Tibial artery (tissue), 4 donors: ENCODE data around the gene MRPL10.
A peak's percentile ranks its signal among the peaks of the same experiment; 100 is the strongest.

Experiments used
- DNase-seq, 2 donors: peaks; one replicate each; pipeline ENCODE4 v3.0.0-alpha.2; 2019
- H3K27ac ChIP-seq, 2 donors: fragments of 200-600 bp; sonication (generic) in 1 of 2; 1 replicate in 1 of 2; 2 replicates in 1 of 2; pipeline ENCODE4 v1.5.1; 2018 to 2019; ENCODE audit warnings: mild to moderate bottlenecking in 1 of 2
- H3K27me3 ChIP-seq, 2 donors: fragments of 200-600 bp; sonication (generic) in 1 of 2; one replicate each; pipeline versions ENCODE4 v1.5.1 to v1.6.0; 2016 to 2019
- H3K36me3 ChIP-seq, 3 donors: fragments of 200-600 bp; sonication (generic) in 2 of 3; one replicate each; pipeline ENCODE4 v1.5.1; 2016 to 2019; ENCODE audit warnings: mild to moderate bottlenecking in 2 of 3
- H3K4me1 ChIP-seq, 4 donors: fragments of 200-600 bp; sonication (generic) in 2 of 4; 1 replicate in 3 of 4; 2 replicates in 1 of 4; pipeline ENCODE4 v1.5.1; 2016 to 2019
- H3K4me3 ChIP-seq, 2 donors: fragments of 200-600 bp; sonication (generic) in 1 of 2; 1 replicate in 1 of 2; 2 replicates in 1 of 2; pipeline ENCODE4 v1.5.1; 2018 to 2019; ENCODE audit warnings: mild to moderate bottlenecking in 2 of 2
- H3K9me3 ChIP-seq, 3 donors: fragments of 200-600 bp; sonication (generic) in 1 of 3; one replicate each; pipeline ENCODE4 v1.5.1; 2016 to 2019
- CTCF ChIP-seq, 2 experiments: fragments of 200-600 bp in 1 of 2; fragments of 450-650 bp in 1 of 2; IDR thresholded peaks; one replicate each; pipeline ENCODE4 v1.5.1; 2017 to 2019; ENCODE audit warnings: antibody characterized with exemption in 2 of 2, mild to moderate bottlenecking in 1 of 2, moderate library complexity in 1 of 2
- intact Hi-C: fragments of 100-400 bp; cut with DNase I; formaldehyde crosslinking; loops from one replicate; pipeline ENCODE4 v1.15.0; 2023; ENCODE audit warnings: low total_unique reads

The MRPL10 gene

GRCh38 chr17:47813512-47814031 is 17.8 kb downstream of the MRPL10 start:
- peak in 1 of 2 donors; percentile 53 for DNase-seq
- H3K9me3 ChIP-seq: no peaks in the 10 kb centered on the region
- H3K27me3 ChIP-seq: no peaks in the 10 kb centered on the region
- H3K4me3 ChIP-seq: no peak overlapping the region
- H3K36me3 ChIP-seq: peaks cover 17 to 84% (median 74%) of the 10 kb centered on the region in 3 donors
- H3K27ac ChIP-seq: no peak overlapping the region
- H3K4me1 ChIP-seq: no peaks in the 10 kb centered on the region
- intact Hi-C loops: no loop called here
- no peak for TF ChIP-seq CTCF (IDR thresholded peaks at IDR 0.05)

- no peak overlapping the region for H3K27ac ChIP-seq
- peaks cover 21 to 84% (median 74%) of the 10 kb centered on the region in 3 donors for H3K36me3 ChIP-seq
- TF ChIP-seq CTCF (IDR thresholded peaks at IDR 0.05): no peak
- intact Hi-C loops: no loop called here
- H3K9me3 ChIP-seq: no peaks in the 10 kb centered on the region
- H3K4me3 ChIP-seq: no peak overlapping the region
- peak in 1 of 2 donors; percentile 50 for DNase-seq
- H3K27me3 ChIP-seq: no peaks in the 10 kb centered on the region
- no peaks in the 10 kb centered on the region for H3K4me1 ChIP-seq
These were observed 18.3 kb downstream of the MRPL10 start for GRCh38 chr17:47813077-47813476.

DNA sequence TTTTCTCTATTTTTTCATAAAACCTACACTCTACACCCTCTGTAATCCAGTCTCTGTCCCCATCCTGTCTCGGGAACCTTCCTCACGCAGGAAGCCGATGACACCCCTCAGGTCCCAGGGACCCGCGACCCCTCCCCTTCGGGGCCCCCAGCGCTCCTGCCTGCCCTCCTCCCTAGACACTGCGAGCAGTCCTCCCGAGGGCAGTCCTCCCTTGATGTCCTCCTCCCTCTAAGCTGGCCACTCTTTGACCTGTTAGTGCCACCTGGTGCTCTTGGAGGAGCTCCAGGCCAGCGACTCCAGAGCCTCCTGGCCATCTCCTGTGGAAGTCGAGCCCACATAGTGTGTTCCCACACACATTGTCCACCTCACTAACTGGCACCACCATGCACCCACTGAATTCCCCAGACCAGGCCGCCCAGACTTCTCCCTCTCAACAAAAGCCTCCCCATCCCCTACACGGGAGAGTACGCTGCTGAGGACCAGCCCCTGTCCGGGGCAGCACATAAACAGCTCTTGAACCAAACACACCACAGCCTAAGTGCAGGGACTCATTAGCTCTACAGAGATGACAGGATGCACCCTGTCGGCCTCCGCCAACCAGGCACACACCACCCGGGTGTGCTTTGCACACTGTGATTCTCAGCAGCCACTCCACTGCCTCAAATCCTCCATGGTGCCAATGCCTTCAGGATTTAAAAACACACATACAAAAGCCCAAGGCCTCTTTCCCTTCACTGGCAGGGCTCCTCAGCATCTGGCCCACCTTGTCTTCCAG is 19.0 kb downstream of the MRPL10 start:
- intact Hi-C loops: no loop called here
- H3K4me1 ChIP-seq: no peaks in the 10 kb centered on the region
- H3K27me3 ChIP-seq: no peaks in the 10 kb centered on the region
- peaks cover 21 to 84% (median 77%) of the 10 kb centered on the region in 3 donors for H3K36me3 ChIP-seq
- no peak for TF ChIP-seq CTCF (IDR thresholded peaks at IDR 0.05)
- no peak overlapping the region for H3K27ac ChIP-seq
- DNase-seq: peak in 1 of 2 donors; percentile 56
- H3K4me3 ChIP-seq: no peak overlapping the region
- no peaks in the 10 kb centered on the region for H3K9me3 ChIP-seq

- H3K36me3 ChIP-seq: peaks cover 18 to 84% (median 77%) of the 10 kb centered on the region in 3 donors
- H3K27me3 ChIP-seq: no peaks in the 10 kb centered on the region
- no peaks in the 10 kb centered on the region for H3K4me1 ChIP-seq
- no peak overlapping the region for H3K4me3 ChIP-seq
- H3K27ac ChIP-seq: no peak overlapping the region
- DNase-seq: no peak
- H3K9me3 ChIP-seq: no peaks in the 10 kb centered on the region
- intact Hi-C loops: no loop called here
- no peak for TF ChIP-seq CTCF (IDR thresholded peaks at IDR 0.05)
These were observed 19.6 kb downstream of the MRPL10 start for GRCh38 chr17:47811709-47812108.

GRCh38 chr17:47810901-47811635 is 20.3 kb downstream of the MRPL10 start:
- H3K27ac ChIP-seq: no peak overlapping the region
- peaks cover 16 to 80% (median 74%) of the 10 kb centered on the region in 3 donors for H3K36me3 ChIP-seq
- intact Hi-C loops: no loop called here

More at GRCh38 chr17:47810901-47811635, 20.3 kb downstream of the MRPL10 start:
- no peak overlapping the region for H3K4me3 ChIP-seq
- no peaks in the 10 kb centered on the region for H3K4me1 ChIP-seq
- peak in 1 of 2 donors; percentile 25 for DNase-seq
- no peaks in the 10 kb centered on the region for H3K9me3 ChIP-seq
- TF ChIP-seq CTCF (IDR thresholded peaks at IDR 0.05): no peak
- H3K27me3 ChIP-seq: no peaks in the 10 kb centered on the region
